NCI-H2029 (cell line): ENCODE data around the gene MRPS34.

Source experiments
- DNase-seq: peaks from one replicate; lab custom pipeline; 2025; lab: John Stamatoyannopoulos, UW

Gene MRPS34

DNA sequence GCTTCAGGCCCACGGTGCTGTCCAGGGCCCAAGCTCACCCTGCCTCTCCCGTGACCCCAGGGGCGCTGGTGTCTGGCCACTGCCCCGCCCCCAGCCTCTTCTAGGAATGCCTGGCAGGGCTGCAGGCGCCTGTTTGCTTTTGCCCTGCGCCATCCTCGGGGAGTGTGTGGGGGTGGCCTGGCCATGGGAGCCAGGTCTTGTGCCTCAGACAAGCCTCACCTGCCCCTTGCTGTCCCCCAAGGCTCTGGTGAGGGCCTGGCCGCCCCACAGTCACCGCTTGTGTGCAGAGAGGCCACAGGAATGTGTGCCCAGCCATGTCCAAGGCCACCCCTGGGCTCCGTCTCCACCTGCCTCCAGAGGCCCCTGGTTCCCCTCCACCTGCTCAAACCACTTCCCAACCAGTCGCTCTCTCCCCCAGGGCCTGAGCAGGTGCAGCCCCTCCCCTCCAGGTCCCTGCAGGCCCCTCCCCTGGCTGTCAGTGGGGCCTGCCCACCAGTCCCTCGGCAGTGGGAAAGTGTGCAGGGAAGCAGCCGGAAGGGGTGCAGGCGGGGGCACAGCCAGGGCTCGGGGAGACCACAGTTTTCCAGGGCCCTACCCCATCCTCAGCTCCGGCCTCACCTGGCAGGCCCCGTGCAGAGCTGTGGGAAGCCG lies 21.4 kb upstream of the MRPS34 start:
- no peak for DNase-seq

DNA sequence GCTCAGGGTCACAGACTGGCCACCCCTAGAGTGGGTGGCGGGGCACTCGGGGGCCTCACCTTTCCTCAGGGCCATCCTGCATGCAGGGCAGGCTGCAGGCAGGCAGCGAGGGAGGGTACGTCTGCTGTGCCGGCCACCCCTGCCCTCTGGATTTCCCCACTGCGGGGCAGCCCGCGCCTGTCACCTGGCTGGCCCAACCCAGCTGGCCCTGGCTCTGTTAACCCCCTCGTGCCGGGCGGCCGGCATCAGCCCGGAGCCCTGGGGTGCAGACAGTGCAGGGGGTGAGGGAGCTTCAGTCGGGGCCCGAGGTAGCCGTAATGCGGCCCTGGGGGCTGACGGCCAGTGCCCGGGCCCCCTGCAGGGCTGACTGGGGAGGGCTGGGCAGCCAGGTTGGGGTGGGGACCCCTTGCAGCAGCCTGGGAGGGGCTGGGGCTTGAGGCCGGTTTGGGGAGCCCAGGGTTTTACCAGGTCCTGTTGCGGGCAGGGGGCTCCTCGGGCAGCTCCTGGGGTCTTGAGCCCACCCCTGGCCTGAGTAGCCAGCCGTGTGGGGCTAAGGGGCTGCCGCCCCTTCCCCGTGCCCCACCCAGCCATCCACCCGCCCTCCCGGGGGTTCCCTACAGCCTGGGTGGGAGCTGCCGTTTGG lies 20.8 kb upstream of the MRPS34 start, which contains the start of gene IGFALS:
TSS of gene IGFALS (minus strand) at position 128 of the 643 bp plus-strand sequence. CDS start at position 75, 53 bp downstream.
- DNase-seq = no peak

- DNase-seq = no peak
These were observed 20.1 kb upstream of the MRPS34 start for GRCh38 chr16:1792836-1793577.

- DNase-seq = no peak
These were observed 19.2 kb upstream of the MRPS34 start for GRCh38 chr16:1791943-1792812.

GRCh38 chr16:1791256-1791942 lies 18.5 kb upstream of the MRPS34 start:
- no peak for DNase-seq

GRCh38 chr16:1790611-1791255 lies 17.8 kb upstream of the MRPS34 start:
- DNase-seq = no peak

DNA sequence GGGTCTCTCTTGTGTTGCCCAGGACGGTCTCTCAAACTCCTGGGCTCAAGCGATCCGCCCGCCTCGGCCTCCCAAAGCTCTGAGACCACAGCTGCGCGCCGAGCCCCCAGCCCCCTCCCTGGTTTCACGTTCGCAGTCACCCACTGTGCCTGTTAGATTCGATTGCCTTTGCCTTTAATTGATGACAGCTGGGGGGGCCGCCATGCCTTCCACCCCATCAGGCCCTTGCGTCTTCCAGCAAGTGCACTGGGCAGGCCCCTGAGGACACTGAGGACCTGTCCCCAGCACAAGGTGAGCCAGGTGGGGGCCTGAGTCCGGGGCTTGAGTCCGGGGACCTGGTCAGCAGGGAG lies 17.3 kb upstream of the MRPS34 start:
- DNase-seq = no peak

DNA sequence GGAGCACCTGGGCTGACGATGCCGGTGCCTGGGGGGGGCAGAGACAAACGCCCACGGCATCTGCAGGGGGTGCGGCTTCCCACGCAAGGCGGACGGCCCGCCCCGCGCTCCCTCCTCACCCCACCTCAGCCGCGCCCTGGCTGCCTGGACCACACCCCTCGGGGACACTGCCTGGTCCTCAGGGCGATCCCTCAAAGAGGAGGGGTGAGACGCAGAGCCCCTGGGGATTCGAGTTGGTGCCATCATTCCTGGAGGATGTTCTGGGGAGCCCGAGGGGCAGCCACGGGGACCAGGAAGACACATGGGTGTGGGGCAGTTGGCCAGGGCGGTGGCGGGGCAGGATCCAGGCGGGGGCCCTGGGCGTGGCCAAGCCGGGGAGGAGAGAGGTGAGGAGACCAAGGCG lies 16.7 kb upstream of the MRPS34 start:
- no peak for DNase-seq

DNA sequence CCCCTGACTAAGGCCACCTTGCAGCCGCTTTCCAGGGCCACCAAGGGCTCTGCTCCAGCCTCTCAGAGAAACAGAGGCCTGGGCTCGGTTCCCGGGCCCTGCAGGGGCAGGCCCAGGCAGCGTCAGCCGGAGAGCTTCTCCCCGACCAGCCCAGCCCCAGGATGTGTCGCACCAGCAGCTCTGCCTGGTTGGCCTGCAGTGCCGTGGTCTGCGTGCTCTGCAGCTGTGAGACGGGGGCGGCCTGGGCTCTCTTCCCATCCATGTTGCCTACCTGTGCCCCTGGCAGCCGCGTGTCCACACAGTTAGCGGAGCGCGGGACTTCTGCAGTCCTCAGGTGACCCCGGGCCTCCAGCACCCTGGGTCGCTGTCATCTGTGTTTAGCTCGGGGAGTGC lies 15.8 kb upstream of the MRPS34 start:
- DNase-seq = no peak

GRCh38 chr16:1788095-1788707 lies 15.3 kb upstream of the MRPS34 start:
- DNase-seq = no peak

GRCh38 chr16:1787322-1788094 lies 14.6 kb upstream of the MRPS34 start:
- DNase-seq = no peak

- DNase-seq = no peak
These were observed 14.1 kb upstream of the MRPS34 start for GRCh38 chr16:1787056-1787321.

DNA sequence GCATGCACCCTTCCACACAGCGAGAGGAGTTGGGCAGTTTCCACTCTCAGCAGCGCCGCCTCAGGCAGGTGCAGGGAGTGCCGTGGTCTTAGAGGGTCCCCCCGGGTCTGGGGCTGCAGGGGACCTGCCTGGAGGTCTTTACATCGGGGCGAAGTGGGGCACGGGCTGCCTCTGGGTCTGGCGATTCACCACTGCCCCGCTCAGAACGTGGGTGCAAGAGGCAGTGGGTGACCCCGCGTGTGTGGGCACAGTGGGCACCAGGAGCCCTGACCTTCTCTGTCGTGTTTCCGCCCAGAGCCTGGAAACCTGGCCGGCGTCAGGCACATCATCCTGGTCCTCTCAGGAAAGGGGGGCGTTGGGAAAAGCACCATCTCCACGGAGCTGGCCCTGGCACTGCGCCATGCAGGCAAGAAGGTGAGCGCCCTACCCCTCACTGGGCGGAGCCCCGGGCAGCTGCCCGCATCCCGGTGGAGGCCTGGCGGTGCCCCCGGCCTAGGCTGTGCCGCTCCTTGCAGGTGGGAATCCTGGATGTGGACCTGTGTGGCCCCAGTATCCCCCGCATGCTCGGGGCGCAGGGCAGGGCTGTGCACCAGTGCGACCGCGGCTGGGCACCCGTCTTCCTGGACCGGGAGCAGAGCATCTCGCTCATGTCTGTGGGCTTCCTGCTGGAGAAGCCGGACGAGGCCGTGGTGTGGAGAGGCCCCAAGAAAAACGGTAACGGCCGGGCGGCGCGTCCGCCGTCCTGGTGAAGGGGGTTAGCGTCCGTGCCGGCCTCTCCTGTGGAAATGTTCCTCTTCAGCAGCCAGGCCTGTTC lies 13.5 kb upstream of the MRPS34 start:
- DNase-seq = no peak

DNA sequence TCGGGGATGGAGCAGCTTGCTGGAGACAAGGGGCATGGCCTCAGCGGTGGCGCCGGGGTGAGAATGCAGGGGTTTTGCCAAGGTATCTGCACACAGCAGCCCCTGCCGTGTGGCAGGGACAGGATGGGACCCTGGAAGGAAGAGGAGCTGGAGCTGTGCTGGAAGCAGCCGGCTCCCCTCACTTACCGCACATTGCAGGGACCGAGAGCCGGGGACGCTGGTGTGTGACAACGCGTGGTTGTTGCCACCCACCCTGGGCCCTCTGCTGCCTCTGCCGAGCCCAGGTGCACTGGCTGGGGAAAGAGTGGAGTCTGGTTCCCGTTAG lies 12.9 kb upstream of the MRPS34 start:
- no peak for DNase-seq

DNA sequence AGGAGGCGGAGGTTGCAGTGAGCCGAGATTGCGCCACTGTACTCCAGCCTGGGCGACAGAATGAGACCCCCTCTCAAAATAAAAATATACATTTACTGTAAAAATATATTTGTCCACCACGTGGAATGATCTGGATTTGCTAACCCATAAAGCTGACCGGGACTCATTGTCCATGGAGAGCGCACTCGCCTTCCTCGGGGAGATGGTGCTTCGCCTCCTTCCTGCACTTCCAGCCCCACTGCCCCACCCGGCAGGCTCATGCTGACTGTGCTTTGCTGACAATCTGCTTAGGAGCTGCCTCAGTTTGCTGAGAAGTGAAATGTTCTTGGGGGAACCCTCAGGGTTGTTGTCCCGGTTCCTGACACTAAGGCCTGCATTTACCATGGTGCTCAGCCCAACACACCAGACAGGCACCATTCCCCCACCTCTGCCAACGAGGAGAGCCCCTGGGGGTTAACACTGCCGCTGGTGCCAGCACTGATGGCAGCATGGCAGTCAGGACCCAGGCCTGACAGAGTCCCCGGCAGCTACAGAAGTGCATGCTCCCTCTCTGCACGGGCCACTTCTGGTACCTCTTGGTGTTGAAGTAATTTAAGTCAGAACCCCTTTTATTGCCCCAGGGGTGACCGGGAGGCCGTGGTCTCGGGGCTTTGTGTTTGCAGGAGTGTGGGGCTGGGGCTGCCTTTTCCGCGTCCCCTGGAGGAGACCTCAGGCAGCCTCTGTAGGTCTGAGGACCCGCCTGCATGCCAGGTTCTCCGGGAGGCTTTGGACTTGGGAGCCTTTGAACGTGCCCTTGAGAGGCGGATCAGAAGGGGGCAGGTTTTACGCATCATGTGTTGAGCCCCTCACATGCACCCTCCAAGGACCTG lies 12.3 kb upstream of the MRPS34 start:
- no peak for DNase-seq

GRCh38 chr16:1782408-1783264 lies 9.7 kb upstream of the MRPS34 start, which contains the start of the genes NUBP2 and SPSB3:
TSS of gene NUBP2 (plus strand) at chr16:1782960. CDS start at chr16:1783021, 61 bp downstream.
TSS of gene SPSB3 (minus strand) at chr16:1782571. CDS start at chr16:1781483, 1,088 bp downstream.
- DNase-seq = peak; percentile 99

DNA sequence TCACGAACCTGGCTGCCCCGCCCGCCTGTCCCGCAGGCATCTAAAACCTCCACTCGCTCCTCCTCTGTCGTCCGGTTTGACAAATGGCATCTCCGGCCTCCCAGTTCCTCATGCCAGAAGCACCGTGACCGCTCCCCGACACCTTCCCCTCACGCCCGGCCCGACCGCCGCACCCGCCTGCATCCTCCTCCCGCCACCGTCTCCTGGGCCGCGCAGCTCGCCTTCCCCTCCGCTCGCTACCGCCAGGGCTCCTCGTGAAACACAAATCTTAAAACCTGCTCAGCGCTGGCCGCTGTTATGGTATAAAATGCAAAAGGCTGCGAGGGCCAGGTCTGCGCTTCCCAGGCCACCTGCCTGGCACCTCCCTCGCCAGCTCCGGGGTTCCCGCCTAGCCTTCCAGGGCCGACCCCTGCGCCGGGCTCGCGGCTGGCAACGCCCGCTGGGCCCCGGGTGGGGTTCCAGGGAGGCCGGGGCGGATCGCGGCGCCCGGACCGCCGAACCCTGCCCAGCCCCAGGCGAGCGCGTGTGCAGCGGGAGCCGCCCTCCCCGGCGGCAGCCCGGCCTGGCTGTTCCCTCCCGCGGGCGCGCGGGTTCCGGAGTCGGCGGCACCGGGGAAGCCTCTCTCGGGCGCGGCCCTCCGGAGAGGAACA lies 8.9 kb upstream of the MRPS34 start:
- DNase-seq = no peak
